ENCODE measurements around the gene MEIKIN. TPM values are rescaled to one million over a fixed set of nuclear protein-coding genes. Genes with fewer than 3 reads are reported as not detected.

MEIKIN gene
- total and polyA plus RNA-seq, 2 experiments from 2014 or later: not detected

DNA sequence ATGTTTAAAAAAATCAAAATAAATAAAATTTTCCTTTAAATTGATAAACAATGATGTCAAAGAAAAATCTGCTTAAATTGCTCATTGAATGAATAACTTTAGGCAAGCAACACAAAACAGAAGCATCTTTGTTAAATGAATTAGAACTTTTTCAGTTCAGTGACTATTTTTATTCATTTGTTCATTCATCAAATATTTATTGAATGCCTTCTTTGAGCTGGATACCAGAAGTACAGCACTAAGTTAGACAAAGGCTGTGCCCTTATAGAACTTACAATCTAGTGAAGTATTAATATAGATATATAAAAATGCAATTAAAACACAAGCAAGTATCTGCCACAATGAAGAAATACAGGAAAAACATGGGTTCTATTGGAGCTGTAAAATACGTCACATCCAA, 159.4 kb downstream of the MEIKIN start:
- no peak overlapping the region for H3K27ac ChIP-seq (ENCODE audit: low read depth)
- H3K36me3 Mint-ChIP-seq (ENCODE audit: low read depth): no peaks in the 10 kb centered on the region
- no peak overlapping the region for H3K4me2 ChIP-seq
- H3K36me3 ChIP-seq (ENCODE audit: insufficient read depth): no peaks in the 10 kb centered on the region
- ATAC-seq (no peak), DNase-seq (ENCODE audit: low spot score) (no peak)
- H3K27ac Mint-ChIP-seq: no peak overlapping the region
- H3K9me2 ChIP-seq (ENCODE audit: insufficient read depth): no peaks in the 10 kb centered on the region
- H3K4me3 Mint-ChIP-seq: no peak overlapping the region
- H3K4me1 Mint-ChIP-seq: peaks cover 6% of the 10 kb centered on the region; the same call in 2 of the 3 replicates
- H4K20me1 ChIP-seq (replicated peaks; ENCODE audit: insufficient read depth): peaks cover 26% of the 10 kb centered on the region
- H3K4me3 ChIP-seq: no peak overlapping the region
- no peaks in the 10 kb centered on the region for H3K27me3 ChIP-seq (ENCODE audit: insufficient read depth)
- H3K4me1 ChIP-seq (ENCODE audit: insufficient read depth): 0 out of 2 replicates have a peak, but pooled peaks cover 4% of the 10 kb centered on the region
- no peak overlapping the region for H2AFZ ChIP-seq
- peaks cover 95% of the 10 kb centered on the region for H3K79me2 ChIP-seq (replicated peaks; ENCODE audit: insufficient read depth)
- no peaks in the 10 kb centered on the region for H3K9me3 Mint-ChIP-seq
- TF ChIP-seq EZH2 (IDR thresholded peaks at IDR 0.05; ENCODE audit: low read depth, unreplicated experiment): no peak
- TF ChIP-seq, protein P1, sequence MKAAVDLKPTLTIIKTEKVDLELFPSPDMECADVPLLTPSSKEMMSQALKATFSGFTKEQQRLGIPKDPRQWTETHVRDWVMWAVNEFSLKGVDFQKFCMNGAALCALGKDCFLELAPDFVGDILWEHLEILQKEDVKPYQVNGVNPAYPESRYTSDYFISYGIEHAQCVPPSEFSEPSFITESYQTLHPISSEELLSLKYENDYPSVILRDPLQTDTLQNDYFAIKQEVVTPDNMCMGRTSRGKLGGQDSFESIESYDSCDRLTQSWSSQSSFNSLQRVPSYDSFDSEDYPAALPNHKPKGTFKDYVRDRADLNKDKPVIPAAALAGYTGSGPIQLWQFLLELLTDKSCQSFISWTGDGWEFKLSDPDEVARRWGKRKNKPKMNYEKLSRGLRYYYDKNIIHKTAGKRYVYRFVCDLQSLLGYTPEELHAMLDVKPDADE (IDR thresholded peaks at IDR 0.05): no peak
- TF ChIP-seq, protein P2, sequence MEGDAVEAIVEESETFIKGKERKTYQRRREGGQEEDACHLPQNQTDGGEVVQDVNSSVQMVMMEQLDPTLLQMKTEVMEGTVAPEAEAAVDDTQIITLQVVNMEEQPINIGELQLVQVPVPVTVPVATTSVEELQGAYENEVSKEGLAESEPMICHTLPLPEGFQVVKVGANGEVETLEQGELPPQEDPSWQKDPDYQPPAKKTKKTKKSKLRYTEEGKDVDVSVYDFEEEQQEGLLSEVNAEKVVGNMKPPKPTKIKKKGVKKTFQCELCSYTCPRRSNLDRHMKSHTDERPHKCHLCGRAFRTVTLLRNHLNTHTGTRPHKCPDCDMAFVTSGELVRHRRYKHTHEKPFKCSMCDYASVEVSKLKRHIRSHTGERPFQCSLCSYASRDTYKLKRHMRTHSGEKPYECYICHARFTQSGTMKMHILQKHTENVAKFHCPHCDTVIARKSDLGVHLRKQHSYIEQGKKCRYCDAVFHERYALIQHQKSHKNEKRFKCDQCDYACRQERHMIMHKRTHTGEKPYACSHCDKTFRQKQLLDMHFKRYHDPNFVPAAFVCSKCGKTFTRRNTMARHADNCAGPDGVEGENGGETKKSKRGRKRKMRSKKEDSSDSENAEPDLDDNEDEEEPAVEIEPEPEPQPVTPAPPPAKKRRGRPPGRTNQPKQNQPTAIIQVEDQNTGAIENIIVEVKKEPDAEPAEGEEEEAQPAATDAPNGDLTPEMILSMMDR (conservative IDR thresholded peaks at IDR 0.05; ENCODE audit: low read depth in 2 of 2): no peak
- no peak for TF ChIP-seq NANOG (IDR thresholded peaks at IDR 0.05; ENCODE audit: borderline replicate concordance)
- TF ChIP-seq POLR2AphosphoS5 (IDR thresholded peaks at IDR 0.05; ENCODE audit: low read depth): no peak
- TF ChIP-seq STAT1 (IDR thresholded peaks at IDR 0.05; ENCODE audit: unreplicated experiment): no peak
- TF ChIP-seq, protein P3, sequence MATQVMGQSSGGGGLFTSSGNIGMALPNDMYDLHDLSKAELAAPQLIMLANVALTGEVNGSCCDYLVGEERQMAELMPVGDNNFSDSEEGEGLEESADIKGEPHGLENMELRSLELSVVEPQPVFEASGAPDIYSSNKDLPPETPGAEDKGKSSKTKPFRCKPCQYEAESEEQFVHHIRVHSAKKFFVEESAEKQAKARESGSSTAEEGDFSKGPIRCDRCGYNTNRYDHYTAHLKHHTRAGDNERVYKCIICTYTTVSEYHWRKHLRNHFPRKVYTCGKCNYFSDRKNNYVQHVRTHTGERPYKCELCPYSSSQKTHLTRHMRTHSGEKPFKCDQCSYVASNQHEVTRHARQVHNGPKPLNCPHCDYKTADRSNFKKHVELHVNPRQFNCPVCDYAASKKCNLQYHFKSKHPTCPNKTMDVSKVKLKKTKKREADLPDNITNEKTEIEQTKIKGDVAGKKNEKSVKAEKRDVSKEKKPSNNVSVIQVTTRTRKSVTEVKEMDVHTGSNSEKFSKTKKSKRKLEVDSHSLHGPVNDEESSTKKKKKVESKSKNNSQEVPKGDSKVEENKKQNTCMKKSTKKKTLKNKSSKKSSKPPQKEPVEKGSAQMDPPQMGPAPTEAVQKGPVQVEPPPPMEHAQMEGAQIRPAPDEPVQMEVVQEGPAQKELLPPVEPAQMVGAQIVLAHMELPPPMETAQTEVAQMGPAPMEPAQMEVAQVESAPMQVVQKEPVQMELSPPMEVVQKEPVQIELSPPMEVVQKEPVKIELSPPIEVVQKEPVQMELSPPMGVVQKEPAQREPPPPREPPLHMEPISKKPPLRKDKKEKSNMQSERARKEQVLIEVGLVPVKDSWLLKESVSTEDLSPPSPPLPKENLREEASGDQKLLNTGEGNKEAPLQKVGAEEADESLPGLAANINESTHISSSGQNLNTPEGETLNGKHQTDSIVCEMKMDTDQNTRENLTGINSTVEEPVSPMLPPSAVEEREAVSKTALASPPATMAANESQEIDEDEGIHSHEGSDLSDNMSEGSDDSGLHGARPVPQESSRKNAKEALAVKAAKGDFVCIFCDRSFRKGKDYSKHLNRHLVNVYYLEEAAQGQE (IDR thresholded peaks at IDR 0.05; ENCODE audit: unreplicated experiment): no peak
- no peak for TF ChIP-seq ZNF114 (CRISPR knock-in tag; IDR thresholded peaks at IDR 0.05)
- TF ChIP-seq CREB1 (CRISPR knock-in tag; IDR thresholded peaks at IDR 0.05; ENCODE audit: low read depth): no peak
- TF ChIP-seq ZNF331 (CRISPR knock-in tag; IDR thresholded peaks at IDR 0.05; ENCODE audit: low read depth): no peak
- TF ChIP-seq, protein P4, sequence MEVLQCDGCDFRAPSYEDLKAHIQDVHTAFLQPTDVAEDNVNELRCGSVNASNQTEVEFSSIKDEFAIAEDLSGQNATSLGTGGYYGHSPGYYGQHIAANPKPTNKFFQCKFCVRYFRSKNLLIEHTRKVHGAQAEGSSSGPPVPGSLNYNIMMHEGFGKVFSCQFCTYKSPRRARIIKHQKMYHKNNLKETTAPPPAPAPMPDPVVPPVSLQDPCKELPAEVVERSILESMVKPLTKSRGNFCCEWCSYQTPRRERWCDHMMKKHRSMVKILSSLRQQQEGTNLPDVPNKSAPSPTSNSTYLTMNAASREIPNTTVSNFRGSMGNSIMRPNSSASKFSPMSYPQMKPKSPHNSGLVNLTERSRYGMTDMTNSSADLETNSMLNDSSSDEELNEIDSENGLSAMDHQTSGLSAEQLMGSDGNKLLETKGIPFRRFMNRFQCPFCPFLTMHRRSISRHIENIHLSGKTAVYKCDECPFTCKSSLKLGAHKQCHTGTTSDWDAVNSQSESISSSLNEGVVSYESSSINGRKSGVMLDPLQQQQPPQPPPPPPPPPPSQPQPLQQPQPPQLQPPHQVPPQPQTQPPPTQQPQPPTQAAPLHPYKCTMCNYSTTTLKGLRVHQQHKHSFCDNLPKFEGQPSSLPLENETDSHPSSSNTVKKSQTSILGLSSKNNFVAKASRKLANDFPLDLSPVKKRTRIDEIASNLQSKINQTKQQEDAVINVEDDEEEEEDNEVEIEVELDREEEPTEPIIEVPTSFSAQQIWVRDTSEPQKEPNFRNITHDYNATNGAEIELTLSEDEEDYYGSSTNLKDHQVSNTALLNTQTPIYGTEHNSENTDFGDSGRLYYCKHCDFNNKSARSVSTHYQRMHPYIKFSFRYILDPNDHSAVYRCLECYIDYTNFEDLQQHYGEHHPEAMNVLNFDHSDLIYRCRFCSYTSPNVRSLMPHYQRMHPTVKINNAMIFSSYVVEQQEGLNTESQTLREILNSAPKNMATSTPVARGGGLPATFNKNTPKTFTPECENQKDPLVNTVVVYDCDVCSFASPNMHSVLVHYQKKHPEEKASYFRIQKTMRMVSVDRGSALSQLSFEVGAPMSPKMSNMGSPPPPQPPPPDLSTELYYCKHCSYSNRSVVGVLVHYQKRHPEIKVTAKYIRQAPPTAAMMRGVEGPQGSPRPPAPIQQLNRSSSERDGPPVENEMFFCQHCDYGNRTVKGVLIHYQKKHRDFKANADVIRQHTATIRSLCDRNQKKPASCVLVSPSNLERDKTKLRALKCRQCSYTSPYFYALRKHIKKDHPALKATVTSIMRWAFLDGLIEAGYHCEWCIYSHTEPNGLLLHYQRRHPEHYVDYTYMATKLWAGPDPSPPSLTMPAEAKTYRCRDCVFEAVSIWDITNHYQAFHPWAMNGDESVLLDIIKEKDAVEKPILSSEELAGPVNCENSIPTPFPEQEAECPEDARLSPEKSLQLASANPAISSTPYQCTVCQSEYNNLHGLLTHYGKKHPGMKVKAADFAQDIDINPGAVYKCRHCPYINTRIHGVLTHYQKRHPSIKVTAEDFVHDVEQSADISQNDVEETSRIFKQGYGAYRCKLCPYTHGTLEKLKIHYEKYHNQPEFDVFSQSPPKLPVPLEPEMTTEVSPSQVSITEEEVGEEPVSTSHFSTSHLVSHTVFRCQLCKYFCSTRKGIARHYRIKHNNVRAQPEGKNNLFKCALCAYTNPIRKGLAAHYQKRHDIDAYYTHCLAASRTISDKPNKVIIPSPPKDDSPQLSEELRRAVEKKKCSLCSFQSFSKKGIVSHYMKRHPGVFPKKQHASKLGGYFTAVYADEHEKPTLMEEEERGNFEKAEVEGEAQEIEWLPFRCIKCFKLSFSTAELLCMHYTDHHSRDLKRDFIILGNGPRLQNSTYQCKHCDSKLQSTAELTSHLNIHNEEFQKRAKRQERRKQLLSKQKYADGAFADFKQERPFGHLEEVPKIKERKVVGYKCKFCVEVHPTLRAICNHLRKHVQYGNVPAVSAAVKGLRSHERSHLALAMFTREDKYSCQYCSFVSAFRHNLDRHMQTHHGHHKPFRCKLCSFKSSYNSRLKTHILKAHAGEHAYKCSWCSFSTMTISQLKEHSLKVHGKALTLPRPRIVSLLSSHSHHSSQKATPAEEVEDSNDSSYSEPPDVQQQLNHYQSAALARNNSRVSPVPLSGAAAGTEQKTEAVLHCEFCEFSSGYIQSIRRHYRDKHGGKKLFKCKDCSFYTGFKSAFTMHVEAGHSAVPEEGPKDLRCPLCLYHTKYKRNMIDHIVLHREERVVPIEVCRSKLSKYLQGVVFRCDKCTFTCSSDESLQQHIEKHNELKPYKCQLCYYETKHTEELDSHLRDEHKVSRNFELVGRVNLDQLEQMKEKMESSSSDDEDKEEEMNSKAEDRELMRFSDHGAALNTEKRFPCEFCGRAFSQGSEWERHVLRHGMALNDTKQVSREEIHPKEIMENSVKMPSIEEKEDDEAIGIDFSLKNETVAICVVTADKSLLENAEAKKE (CRISPR knock-in tag; IDR thresholded peaks at IDR 0.05): no peak
- no peak for TF ChIP-seq JUNB (IDR thresholded peaks at IDR 0.05; ENCODE audit: unreplicated experiment)
- no peak for TF ChIP-seq EZH2phosphoT487 (IDR thresholded peaks at IDR 0.05; ENCODE audit: unreplicated experiment)
- no peaks in the 10 kb centered on the region for H3K27me3 Mint-ChIP-seq (ENCODE audit: insufficient read depth, low read depth, poor library complexity)
- H3F3A ChIP-seq (replicated peaks; ENCODE audit: low read depth): no peaks in the 10 kb centered on the region
